Measurements from ENCODE around the gene STXBP1. TPM values are rescaled to one million over a fixed set of nuclear protein-coding genes. Genes with fewer than 3 reads are reported as not detected.

The STXBP1 gene
- total and polyA plus RNA-seq, 2 of the 13 experiments (the other 11 are each of a cell fraction or from before 2014, with no cell fraction given), result 2.9 TPM

GRCh38 chr9:127578952-127579853 is 32.9 kb upstream of the STXBP1 start (continued):
- TF ChIP-seq ZFP91 (CRISPR knock-in tag; IDR thresholded peaks at IDR 0.05; ENCODE audit: borderline replicate concordance) (peak; percentile 92), ZNF816 (CRISPR knock-in tag; IDR thresholded peaks at IDR 0.05; ENCODE audit: borderline replicate concordance) (no peak), ZNF652 (CRISPR knock-in tag; IDR thresholded peaks at IDR 0.05; ENCODE audit: borderline replicate concordance, low read depth) (0 out of 2 replicates have a peak, but pooled peaks have one; percentile 49), MXI1 (IDR thresholded peaks at IDR 0.05; ENCODE audit: borderline replicate concordance, low read depth, low read length) (peak; percentile 54; the same call in 1 of the 3 replicates), CCDC6 (CRISPR knock-in tag; IDR thresholded peaks at IDR 0.05) (no peak), ZBTB7B (CRISPR knock-in tag; IDR thresholded peaks at IDR 0.05) (peak; percentile 87), NR2F6 (IDR thresholded peaks at IDR 0.05) (no peak), NR2F6 (CRISPR knock-in tag; IDR thresholded peaks at IDR 0.05) (peak; percentile 36; the same call in 1 of the 2 replicates), MAX (IDR thresholded peaks at IDR 0.05) (peak; percentile 38; the same call in 1 of the 2 replicates), NCOR1 (IDR thresholded peaks at IDR 0.05; ENCODE audit: borderline replicate concordance, low read length) (no peak), FOXP4 (CRISPR knock-in tag; IDR thresholded peaks at IDR 0.05) (peak; percentile 66), RCOR2 (CRISPR knock-in tag; IDR thresholded peaks at IDR 0.05) (peak; percentile 37; the same call in 1 of the 2 replicates), HOMEZ (CRISPR knock-in tag; IDR thresholded peaks at IDR 0.05; ENCODE audit: low read depth) (peak; percentile 38), ZFY (CRISPR knock-in tag; IDR thresholded peaks at IDR 0.05) (peak; percentile 47), MED1 (CRISPR knock-in tag; IDR thresholded peaks at IDR 0.05) (peak; percentile 88), PPARG (CRISPR knock-in tag; conservative IDR thresholded peaks at IDR 0.05) (peak; percentile 58; the same call in 1 of the 2 replicates), HOXA3 (CRISPR knock-in tag; IDR thresholded peaks at IDR 0.05) (peak; percentile 78), ZNF746 (CRISPR knock-in tag; IDR thresholded peaks at IDR 0.05) (peak; percentile 52; the same call in 1 of the 2 replicates), HBP1 (CRISPR knock-in tag; IDR thresholded peaks at IDR 0.05; ENCODE audit: low read depth) (no peak), HMG20A (CRISPR knock-in tag; IDR thresholded peaks at IDR 0.05; ENCODE audit: borderline replicate concordance) (peak; percentile 49; the same call in 1 of the 2 replicates), ZBTB26 (CRISPR knock-in tag; IDR thresholded peaks at IDR 0.05; ENCODE audit: borderline replicate concordance) (peak; percentile 42; the same call in 1 of the 2 replicates), MIER2 (CRISPR knock-in tag; IDR thresholded peaks at IDR 0.05) (no peak)

Measured in HepG2 (cell line).